ENCODE results near the gene CENPM. TPM values are rescaled to one million over a fixed set of nuclear protein-coding genes. Genes with fewer than 3 reads are reported as not detected.

CENPM gene
- total and polyA plus RNA-seq, 10 of the 15 experiments (the other 5 are each of a cell fraction or from before 2014, with no cell fraction given): 36.7 to 212 (median 74.7) TPM

- TF ChIP-seq, protein P1, sequence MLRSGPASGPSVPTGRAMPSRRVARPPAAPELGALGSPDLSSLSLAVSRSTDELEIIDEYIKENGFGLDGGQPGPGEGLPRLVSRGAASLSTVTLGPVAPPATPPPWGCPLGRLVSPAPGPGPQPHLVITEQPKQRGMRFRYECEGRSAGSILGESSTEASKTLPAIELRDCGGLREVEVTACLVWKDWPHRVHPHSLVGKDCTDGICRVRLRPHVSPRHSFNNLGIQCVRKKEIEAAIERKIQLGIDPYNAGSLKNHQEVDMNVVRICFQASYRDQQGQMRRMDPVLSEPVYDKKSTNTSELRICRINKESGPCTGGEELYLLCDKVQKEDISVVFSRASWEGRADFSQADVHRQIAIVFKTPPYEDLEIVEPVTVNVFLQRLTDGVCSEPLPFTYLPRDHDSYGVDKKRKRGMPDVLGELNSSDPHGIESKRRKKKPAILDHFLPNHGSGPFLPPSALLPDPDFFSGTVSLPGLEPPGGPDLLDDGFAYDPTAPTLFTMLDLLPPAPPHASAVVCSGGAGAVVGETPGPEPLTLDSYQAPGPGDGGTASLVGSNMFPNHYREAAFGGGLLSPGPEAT (IDR thresholded peaks at IDR 0.05; ENCODE audit: low read depth): peak; percentile 89
- TF ChIP-seq MLLT1 (IDR thresholded peaks at IDR 0.05) (0 out of 2 replicates have a peak, but pooled peaks have one; percentile 34), PBX3 (IDR thresholded peaks at IDR 0.05; ENCODE audit: insufficient replicate concordance, low read depth, low read length) (peak; percentile 33), RELA (IDR thresholded peaks at IDR 0.05; ENCODE audit: borderline replicate concordance, partially characterized antibody) (peak; percentile 25), BCL3 (IDR thresholded peaks at IDR 0.05; ENCODE audit: borderline replicate concordance, insufficient read depth, low read depth, low read length, poor library complexity, severe bottlenecking) (peak; percentile 82), IKZF2 (IDR thresholded peaks at IDR 0.05) (peak; percentile 86 to 92), SMAD5 (IDR thresholded peaks at IDR 0.05; ENCODE audit: low read depth) (no peak), USF2 (IDR thresholded peaks at IDR 0.05; ENCODE audit: borderline replicate concordance, low read depth, low read length) (peak; percentile 36; the same call in 1 of the 2 replicates), WRNIP1 (IDR thresholded peaks at IDR 0.05; ENCODE audit: borderline replicate concordance, low read depth, low read length) (0 out of 2 replicates have a peak, but pooled peaks have one; percentile 65), ZBTB11 (CRISPR knock-in tag; IDR thresholded peaks at IDR 0.05) (no peak), NR2F1 (conservative IDR thresholded peaks at IDR 0.05) (0 out of 2 replicates have a peak, but pooled peaks have one; percentile 68), CUX1 (IDR thresholded peaks at IDR 0.05; ENCODE audit: insufficient replicate concordance, low read depth, low read length) (peak; percentile 97)
Observed at GRCh38 chr22:41931701-41932269, 15.2 kb downstream of the CENPM start (continued).

Measured in GM12878 (cell line).